ENCODE data around the gene GRM7.

The GRM7 gene

DNA sequence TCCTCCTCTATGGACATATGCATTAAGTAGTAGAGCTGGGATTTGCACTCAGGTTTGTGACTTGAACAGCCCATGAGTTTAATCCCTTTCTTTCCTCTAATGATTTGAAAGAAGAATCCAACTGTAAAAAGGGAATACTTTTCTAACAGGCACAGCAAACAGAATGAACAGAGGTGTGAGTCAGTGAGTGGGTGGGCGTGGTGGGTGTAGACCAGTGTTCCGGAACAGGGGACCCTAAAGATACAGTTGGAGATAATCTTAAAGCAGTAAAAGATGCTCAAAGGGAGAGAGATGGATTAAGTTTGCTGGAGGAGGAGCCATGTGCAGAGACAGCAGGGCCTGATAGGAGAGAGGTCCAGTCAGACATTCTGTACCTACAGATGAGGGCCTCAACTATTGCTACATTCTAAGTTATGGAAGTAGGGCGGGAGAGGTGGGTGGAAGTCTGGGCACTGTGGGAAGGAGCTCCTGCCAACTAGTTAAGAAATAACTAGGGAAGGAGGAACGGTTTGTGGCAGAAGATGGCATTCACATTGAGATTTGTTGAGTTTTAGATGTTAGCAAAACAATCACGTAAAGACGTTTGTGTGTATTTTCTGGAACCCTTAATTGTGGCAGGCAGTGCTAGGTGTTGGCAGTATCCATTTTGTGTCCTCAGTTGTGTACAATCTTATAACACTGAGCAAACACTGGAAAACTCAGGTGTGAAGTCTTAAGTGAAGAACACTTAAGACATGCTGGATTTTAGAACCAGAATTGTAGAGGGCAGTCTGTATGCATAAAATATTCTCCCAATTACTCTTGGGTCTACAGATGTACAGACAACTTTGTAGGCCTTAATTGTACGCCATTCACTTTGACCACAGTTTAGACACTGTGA, 511.0 kb downstream of the GRM7 start:
- DNase-seq (ENCODE audit: low spot score) = no peak
- TF ChIP-seq, protein P1, sequence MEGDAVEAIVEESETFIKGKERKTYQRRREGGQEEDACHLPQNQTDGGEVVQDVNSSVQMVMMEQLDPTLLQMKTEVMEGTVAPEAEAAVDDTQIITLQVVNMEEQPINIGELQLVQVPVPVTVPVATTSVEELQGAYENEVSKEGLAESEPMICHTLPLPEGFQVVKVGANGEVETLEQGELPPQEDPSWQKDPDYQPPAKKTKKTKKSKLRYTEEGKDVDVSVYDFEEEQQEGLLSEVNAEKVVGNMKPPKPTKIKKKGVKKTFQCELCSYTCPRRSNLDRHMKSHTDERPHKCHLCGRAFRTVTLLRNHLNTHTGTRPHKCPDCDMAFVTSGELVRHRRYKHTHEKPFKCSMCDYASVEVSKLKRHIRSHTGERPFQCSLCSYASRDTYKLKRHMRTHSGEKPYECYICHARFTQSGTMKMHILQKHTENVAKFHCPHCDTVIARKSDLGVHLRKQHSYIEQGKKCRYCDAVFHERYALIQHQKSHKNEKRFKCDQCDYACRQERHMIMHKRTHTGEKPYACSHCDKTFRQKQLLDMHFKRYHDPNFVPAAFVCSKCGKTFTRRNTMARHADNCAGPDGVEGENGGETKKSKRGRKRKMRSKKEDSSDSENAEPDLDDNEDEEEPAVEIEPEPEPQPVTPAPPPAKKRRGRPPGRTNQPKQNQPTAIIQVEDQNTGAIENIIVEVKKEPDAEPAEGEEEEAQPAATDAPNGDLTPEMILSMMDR (conservative IDR thresholded peaks at IDR 0.05; ENCODE audit: low read depth) = no peak
- ChIA-PET POLR2A (ENCODE audit: low non-redundant PET) (no interaction called here), CTCF (no interaction called here)
- no peak overlapping the region for H3K27ac ChIP-seq

DNA sequence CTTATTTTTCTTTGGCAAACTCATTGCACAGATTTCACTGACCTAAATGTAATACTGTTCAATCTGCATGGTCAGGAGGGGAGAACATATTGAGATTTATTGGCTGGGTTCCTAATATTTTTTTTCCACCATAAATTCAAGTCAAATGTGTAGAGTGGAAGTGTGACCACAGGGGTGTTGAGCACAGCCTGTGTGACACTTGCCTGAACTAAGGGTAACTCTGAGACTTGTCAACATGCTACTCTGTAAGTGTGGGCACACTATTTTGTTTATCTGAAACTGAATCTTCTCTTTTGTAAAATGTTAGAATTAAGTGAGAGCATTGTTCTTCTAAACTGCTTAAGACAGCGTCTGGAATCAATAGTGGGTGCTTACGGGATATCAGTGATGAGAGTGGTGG, 516.2 kb downstream of the GRM7 start:
- no peak overlapping the region for H3K27ac ChIP-seq
- no peak for DNase-seq (ENCODE audit: low spot score)
- ChIA-PET CTCF (no interaction called here), POLR2A (ENCODE audit: low non-redundant PET) (no interaction called here)
- TF ChIP-seq, protein P1 (conservative IDR thresholded peaks at IDR 0.05; ENCODE audit: low read depth) = no peak

GRCh38 chr3:7381741-7382140, 520.8 kb downstream of the GRM7 start:
- CTCF ChIA-PET = no interaction called here
- H3K27ac ChIP-seq = no peak overlapping the region
- POLR2A ChIA-PET (ENCODE audit: low non-redundant PET) = no interaction called here
- TF ChIP-seq, protein P1 (conservative IDR thresholded peaks at IDR 0.05; ENCODE audit: low read depth) = no peak
- DNase-seq (ENCODE audit: low spot score) = no peak

GRCh38 chr3:7382293-7383010, 521.5 kb downstream of the GRM7 start:
- H3K27ac ChIP-seq = no peak overlapping the region
- POLR2A ChIA-PET (ENCODE audit: low non-redundant PET) = no interaction called here
- TF ChIP-seq, protein P1 (conservative IDR thresholded peaks at IDR 0.05; ENCODE audit: low read depth) = no peak
- CTCF ChIA-PET = no interaction called here
- no peak for DNase-seq (ENCODE audit: low spot score)

DNA sequence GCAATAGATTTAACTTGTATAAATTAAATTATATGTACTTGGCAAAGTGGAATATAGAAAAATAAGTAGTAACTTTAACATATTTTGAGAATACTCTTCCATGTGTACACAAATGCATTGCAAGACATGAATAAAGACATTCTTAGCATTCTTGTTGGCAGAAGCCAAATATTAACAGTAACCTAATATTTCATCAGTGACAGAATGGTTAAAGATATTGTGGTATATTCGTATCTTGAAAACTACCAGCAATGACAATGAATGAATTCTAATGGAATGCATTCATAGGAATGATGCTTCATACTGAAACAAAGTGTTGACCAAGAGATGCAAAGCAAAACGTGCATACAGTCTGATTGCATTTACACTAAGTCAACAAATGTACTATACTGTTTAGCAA, 524.7 kb downstream of the GRM7 start:
- TF ChIP-seq, protein P1 (conservative IDR thresholded peaks at IDR 0.05; ENCODE audit: low read depth) = no peak
- DNase-seq (ENCODE audit: low spot score) = no peak
- ChIA-PET CTCF (no interaction called here), POLR2A (ENCODE audit: low non-redundant PET) (no interaction called here)
- H3K27ac ChIP-seq = no peak overlapping the region

DNA sequence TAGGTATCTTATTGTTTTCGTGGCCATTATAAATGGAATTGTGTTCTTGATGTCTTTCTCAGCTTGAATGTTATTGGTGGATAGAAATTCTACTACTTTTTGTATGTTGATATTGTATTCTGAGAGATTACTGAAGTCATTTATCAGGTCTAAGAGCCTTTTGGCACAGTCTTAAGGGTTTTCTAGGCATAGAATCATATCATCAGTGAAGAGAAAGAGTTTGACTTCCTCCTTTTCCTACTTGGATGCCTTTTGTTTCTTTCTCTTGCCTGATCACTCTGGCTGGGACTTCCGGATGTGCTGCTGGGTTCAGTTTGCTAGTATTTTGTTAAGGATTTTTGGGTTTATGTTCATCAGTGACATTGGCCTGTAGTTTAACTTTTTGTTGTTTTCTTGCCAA, 527.1 kb downstream of the GRM7 start:
- no peak overlapping the region for H3K27ac ChIP-seq
- TF ChIP-seq, protein P1 (conservative IDR thresholded peaks at IDR 0.05; ENCODE audit: low read depth) = no peak
- POLR2A ChIA-PET (ENCODE audit: low non-redundant PET) = no interaction called here
- CTCF ChIA-PET = no interaction called here
- no peak for DNase-seq (ENCODE audit: low spot score)

Data from RWPE1 (cell line).